ENCODE data around the gene TNFRSF13B.

DNA sequence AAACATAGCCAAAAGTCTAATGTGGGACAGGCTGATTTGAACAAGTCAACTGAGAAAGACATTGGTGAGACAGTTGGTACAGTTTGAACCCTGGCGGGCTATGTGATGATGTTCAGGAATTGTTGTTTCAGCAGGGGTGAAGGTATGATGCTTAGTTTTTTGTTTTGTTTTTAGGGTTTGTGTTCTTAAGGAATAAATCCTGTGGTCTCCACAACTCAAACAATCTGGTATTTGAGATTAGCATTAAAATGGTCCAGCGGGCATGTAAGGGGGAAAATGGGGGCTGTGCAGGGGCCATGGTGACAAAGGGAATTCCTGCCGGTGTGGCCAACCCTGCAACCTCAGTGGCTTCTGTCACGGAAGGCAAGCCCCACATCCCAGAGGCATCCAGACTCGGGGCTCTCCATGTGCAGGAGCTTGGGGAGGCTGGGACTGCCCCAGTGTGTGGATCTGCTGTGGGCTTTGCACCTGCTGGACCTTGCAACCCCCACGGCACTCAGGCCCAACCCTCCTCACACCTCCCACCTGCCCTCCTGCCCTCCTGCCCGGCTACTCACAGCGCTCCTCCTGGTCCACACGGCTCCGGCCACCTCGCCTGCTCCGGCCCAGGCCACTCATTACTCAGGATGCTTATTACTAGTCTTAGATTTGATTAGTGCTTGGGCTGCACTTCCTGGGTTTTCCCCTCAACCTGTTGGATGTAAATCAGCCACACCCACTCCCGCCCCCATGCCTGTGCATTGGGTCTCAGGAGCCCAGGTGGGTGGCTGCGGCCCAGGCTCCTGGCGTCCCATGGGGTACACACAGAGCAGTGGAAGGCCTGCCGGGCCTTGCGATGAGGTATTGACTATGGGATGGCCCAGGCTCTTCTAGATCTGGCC lies at the start of gene TNFRSF13B:
- TF ChIP-seq GATA2 (IDR thresholded peaks at IDR 0.05; ENCODE audit: low read depth, low read length) (no peak), GATA3 (IDR thresholded peaks at IDR 0.05; ENCODE audit: low read depth, low read length) (no peak)
